Panc1 (cell line): ENCODE measurements around the gene DUS1L.

Source experiments
- CTCF ChIP-seq: fragments of 450-650 bp; IDR thresholded peaks from 2 replicates; pipeline ENCODE4 v1.5.1; 2017; ENCODE audit warnings: mild to moderate bottlenecking
- REST ChIP-seq, 2 experiments: IDR thresholded peaks; 2 replicates each; pipeline ENCODE4 v1.6.1; 2011 to 2012; ENCODE audit warnings: low read depth in 2 of 2, control low read depth in 1 of 2, low read length in 1 of 2, mild to moderate bottlenecking in 1 of 2, moderate library complexity in 1 of 2; ENCODE audit not compliant: insufficient read depth in 1 of 2

- TF ChIP-seq CTCF (no peak), REST (IDR thresholded peaks at IDR 0.05; ENCODE audit: insufficient read depth in 1 of 2, low read depth in 2 of 2, low read length in 1 of 2) (no peak)
Observed at GRCh38 chr17:82088838-82089722, 23.5 kb upstream of the DUS1L start.
